ENCODE results near the gene CCDC27. TPM values are rescaled to one million over a fixed set of nuclear protein-coding genes. Genes with fewer than 3 reads are reported as not detected.
"Not testable (repeated sequence)": the region's sequence is repeated elsewhere in the genome, so short reads cannot be mapped to it uniquely, and the experiment has no call there.

CCDC27 gene
- total and polyA plus RNA-seq, 2 of the 13 experiments (the other 11 are each of a cell fraction or from before 2014, with no cell fraction given): not detected

- TF ChIP-seq ZNF142 (CRISPR knock-in tag; IDR thresholded peaks at IDR 0.05) (no peak), FIP1L1 (IDR thresholded peaks at IDR 0.05; ENCODE audit: borderline replicate concordance, insufficient read depth, low read depth, low read length) (no peak), HES4 (CRISPR knock-in tag; IDR thresholded peaks at IDR 0.05; ENCODE audit: borderline replicate concordance) (no peak), KLF12 (CRISPR knock-in tag; IDR thresholded peaks at IDR 0.05; ENCODE audit: borderline replicate concordance) (no peak), KLF9 (CRISPR knock-in tag; IDR thresholded peaks at IDR 0.05; ENCODE audit: low read depth) (no peak), HCFC1 (IDR thresholded peaks at IDR 0.05; ENCODE audit: low read depth, low read length) (no peak), U2AF1 (optimal IDR thresholded peaks at IDR 0.05; ENCODE audit: low read depth, low read length) (no peak)
- TF ChIP-seq, protein P1, sequence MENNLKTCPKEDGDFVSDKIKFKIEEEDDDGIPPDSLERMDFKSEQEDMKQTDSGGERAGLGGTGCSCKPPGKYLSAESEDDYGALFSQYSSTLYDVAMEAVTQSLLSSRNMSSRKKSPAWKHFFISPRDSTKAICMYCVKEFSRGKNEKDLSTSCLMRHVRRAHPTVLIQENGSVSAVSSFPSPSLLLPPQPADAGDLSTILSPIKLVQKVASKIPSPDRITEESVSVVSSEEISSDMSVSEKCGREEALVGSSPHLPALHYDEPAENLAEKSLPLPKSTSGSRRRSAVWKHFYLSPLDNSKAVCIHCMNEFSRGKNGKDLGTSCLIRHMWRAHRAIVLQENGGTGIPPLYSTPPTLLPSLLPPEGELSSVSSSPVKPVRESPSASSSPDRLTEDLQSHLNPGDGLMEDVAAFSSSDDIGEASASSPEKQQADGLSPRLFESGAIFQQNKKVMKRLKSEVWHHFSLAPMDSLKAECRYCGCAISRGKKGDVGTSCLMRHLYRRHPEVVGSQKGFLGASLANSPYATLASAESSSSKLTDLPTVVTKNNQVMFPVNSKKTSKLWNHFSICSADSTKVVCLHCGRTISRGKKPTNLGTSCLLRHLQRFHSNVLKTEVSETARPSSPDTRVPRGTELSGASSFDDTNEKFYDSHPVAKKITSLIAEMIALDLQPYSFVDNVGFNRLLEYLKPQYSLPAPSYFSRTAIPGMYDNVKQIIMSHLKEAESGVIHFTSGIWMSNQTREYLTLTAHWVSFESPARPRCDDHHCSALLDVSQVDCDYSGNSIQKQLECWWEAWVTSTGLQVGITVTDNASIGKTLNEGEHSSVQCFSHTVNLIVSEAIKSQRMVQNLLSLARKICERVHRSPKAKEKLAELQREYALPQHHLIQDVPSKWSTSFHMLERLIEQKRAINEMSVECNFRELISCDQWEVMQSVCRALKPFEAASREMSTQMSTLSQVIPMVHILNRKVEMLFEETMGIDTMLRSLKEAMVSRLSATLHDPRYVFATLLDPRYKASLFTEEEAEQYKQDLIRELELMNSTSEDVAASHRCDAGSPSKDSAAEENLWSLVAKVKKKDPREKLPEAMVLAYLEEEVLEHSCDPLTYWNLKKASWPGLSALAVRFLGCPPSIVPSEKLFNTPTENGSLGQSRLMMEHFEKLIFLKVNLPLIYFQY (CRISPR knock-in tag; IDR thresholded peaks at IDR 0.05; ENCODE audit: borderline replicate concordance): no peak
Observed at GRCh38 chr1:3747903-3748302, 4.3 kb upstream of the CCDC27 start (continued).

DNA sequence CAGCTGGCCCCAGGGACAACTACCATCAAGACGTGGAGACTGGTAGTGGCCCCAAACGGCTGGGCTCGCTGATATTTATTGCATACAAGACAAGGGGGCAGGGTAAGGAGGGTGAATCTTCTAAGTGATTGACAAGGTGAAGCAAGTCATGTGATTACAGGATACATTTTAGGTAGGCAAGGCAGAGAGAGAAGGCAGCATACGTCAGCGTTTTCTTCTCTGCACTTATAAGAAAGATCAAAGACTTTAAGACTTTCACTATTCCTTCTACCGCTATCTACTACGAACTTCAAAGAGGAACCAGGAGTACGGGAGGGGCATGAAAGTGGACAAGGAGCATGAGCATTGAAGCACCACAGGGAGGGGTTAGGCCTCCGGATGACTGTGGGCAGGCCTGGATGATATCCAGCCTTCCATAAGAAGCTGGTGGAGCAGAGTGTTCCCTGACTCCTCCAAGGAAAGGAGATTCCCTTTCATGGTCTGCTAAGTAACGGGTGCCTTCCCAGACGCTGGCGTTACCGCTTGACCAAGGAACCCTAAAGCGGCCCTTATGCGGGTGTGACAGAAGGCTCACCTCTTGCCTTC is 3.8 kb upstream of the CCDC27 start:
- H3K79me2 ChIP-seq (ENCODE audit: insufficient read depth, low read length); intact Hi-C loops (cut with micrococcal nuclease; ENCODE audit: unreplicated experiment); H3K27ac ChIP-seq (ENCODE audit: extremely low read length, insufficient read depth, low read length); H3K4me3 ChIP-seq (replicated peaks in 1 of 3; ENCODE audit: insufficient read depth in 1 of 3, low read depth in 2 of 3, low read length in 3 of 3); DNase-seq (ENCODE audit: low spot score); H4K20me1 ChIP-seq (ENCODE audit: insufficient read depth, low read length); H3K9ac ChIP-seq (ENCODE audit: insufficient read depth, low read depth, low read length); H3K36me3 ChIP-seq (replicated peaks in 1 of 2; ENCODE audit: control insufficient read depth in 1 of 2, insufficient read depth in 2 of 2, low read length in 2 of 2); H3K4me2 ChIP-seq (ENCODE audit: low read depth, low read length); FAIRE-seq; H3K9me3 ChIP-seq (ENCODE audit: low read length); in situ Hi-C loops (cut with HindIII; ENCODE audit: extremely low pct_ligation_motif_present, low pct_unique_long_range_greater_than_20kb); H2AFZ ChIP-seq (ENCODE audit: low read length); CTCF ChIA-PET (ENCODE audit: low intra/inter-chr PET ratio, low total read pairs); BruUV-seq (replicated peaks); ATAC-seq: not testable (repeated sequence)
- peaks cover 6 to 23% of the 10 kb centered on the region in 2 experiments; a peak in 4 of 5 replicates for H3K27me3 ChIP-seq (ENCODE audit: control insufficient read depth in 1 of 2, insufficient read depth in 2 of 2, low read length in 2 of 2)
- POLR2A ChIA-PET: interaction anchor here (0.6 kb wide), 1 partner anchor 8 kb away, joined by 3 read pairs; no protein-coding TSS in a partner anchor
- peaks cover 31% of the 10 kb centered on the region for H3K4me1 ChIP-seq (ENCODE audit: insufficient read depth, low read length)
- 44% methylated on average over 14 of the region's 15 CpGs for WGBS (ENCODE audit: low lambda C conversion rate)
